Measurements from ENCODE around the gene ZBTB25.

The ZBTB25 gene

DNA sequence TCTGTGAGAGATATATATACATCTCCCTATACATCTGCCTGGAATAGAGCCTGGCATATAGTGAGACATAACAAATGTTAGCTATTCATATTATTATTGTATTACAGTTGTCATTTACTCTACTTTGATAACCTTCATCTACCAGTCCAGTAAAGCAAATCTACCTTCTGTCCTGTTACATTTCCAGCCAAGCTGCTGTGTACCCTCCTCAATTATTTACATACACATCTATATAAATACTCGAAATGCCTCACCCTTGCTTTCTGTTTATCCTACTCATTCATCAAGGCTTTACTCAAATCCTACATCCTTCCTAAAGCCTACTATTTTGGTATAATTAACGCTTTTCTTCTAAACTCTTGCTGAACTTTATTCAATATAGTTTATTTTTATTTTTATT lies 9.6 kb upstream of the ZBTB25 start:
- H3K36me3 ChIP-seq (ENCODE audit: control insufficient read depth, insufficient read depth, low read length): peaks cover 10% of the 10 kb centered on the region
- H3K4me1 ChIP-seq (ENCODE audit: control insufficient read depth, insufficient read depth, low read length, poor library complexity, severe bottlenecking): peaks cover 11% of the 10 kb centered on the region
- no peak overlapping the region for H3K27ac ChIP-seq (ENCODE audit: low read depth, low read length, severe bottlenecking)
- H3K9me3 ChIP-seq (ENCODE audit: control insufficient read depth, low read length): no peaks in the 10 kb centered on the region
- no peak overlapping the region for H3K4me3 ChIP-seq (ENCODE audit: extremely low read depth, insufficient read depth, low read length, poor library complexity, severe bottlenecking)
- WGBS, 2 experiments (ENCODE audit: insufficient coverage in 2 of 2): 90 to 100% methylated on average over 1 of the region's 2 CpGs

GRCh38 chr14:64510825-64511671 lies 7.4 kb upstream of the ZBTB25 start:
- Histone ChIP-seq H3K4me3 (ENCODE audit: extremely low read depth, insufficient read depth, low read length, poor library complexity, severe bottlenecking) (no peak overlapping the region), H3K27ac (ENCODE audit: low read depth, low read length, severe bottlenecking) (no peak overlapping the region), H3K36me3 (ENCODE audit: control insufficient read depth, insufficient read depth, low read length) (peaks cover 10% of the 10 kb centered on the region), H3K9me3 (ENCODE audit: control insufficient read depth, low read length) (no peaks in the 10 kb centered on the region), H3K4me1 (ENCODE audit: control insufficient read depth, insufficient read depth, low read length, poor library complexity, severe bottlenecking) (peaks cover 27% of the 10 kb centered on the region)
- 0% methylated on average over 2 of the region's 4 CpGs; no CpG with 5 or more reads in 1 of the 2 experiments for WGBS, 2 experiments (ENCODE audit: insufficient coverage in 2 of 2)

DNA sequence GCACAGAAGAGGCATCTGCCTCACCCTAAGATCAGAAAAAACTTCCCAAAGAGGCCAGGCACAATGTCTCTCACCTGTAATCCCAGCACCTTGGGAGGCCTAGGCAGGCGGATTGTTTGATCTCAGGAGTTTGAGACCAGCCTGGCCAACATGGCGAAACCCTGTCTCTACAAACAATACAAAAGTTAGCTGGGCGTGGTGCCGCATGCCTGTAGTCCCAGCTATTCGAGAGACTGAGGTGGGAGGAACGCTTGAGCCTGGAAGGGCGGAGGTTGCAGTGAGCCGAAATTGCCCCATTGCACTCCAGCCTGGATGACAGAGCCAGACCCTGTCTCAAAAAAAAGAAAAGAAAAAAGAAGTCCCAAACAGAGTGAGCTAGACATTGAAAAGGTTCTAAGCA lies 5.4 kb upstream of the ZBTB25 start:
- Histone ChIP-seq H3K36me3 (ENCODE audit: control insufficient read depth, insufficient read depth, low read length) (peaks cover 10% of the 10 kb centered on the region), H3K4me3 (ENCODE audit: extremely low read depth, insufficient read depth, low read length, poor library complexity, severe bottlenecking) (no peak overlapping the region), H3K9me3 (ENCODE audit: control insufficient read depth, low read length) (no peaks in the 10 kb centered on the region), H3K27ac (ENCODE audit: low read depth, low read length, severe bottlenecking) (no peak overlapping the region), H3K4me1 (ENCODE audit: control insufficient read depth, insufficient read depth, low read length, poor library complexity, severe bottlenecking) (peaks cover 27% of the 10 kb centered on the region)
- WGBS, 2 experiments (ENCODE audit: insufficient coverage in 2 of 2): 69 to 90% methylated on average over 6 to 8 of the region's 8 CpGs

GRCh38 chr14:64508215-64508776 lies 4.7 kb upstream of the ZBTB25 start:
- peaks cover 7% of the 10 kb centered on the region for H3K36me3 ChIP-seq (ENCODE audit: control insufficient read depth, insufficient read depth, low read length)
- WGBS, 2 experiments (ENCODE audit: insufficient coverage in 2 of 2): 75 to 83% methylated on average over 1 of the region's 1 CpG
- H3K4me1 ChIP-seq (ENCODE audit: control insufficient read depth, insufficient read depth, low read length, poor library complexity, severe bottlenecking): peaks cover 27% of the 10 kb centered on the region
- H3K4me3 ChIP-seq (ENCODE audit: extremely low read depth, insufficient read depth, low read length, poor library complexity, severe bottlenecking): no peak overlapping the region
- H3K27ac ChIP-seq (ENCODE audit: low read depth, low read length, severe bottlenecking): no peak overlapping the region
- no peaks in the 10 kb centered on the region for H3K9me3 ChIP-seq (ENCODE audit: control insufficient read depth, low read length)

GRCh38 chr14:64507376-64508156 lies 3.9 kb upstream of the ZBTB25 start:
- H3K36me3 ChIP-seq (ENCODE audit: control insufficient read depth, insufficient read depth, low read length): peaks cover 7% of the 10 kb centered on the region
- H3K27ac ChIP-seq (ENCODE audit: low read depth, low read length, severe bottlenecking): no peak overlapping the region
- no peaks in the 10 kb centered on the region for H3K9me3 ChIP-seq (ENCODE audit: control insufficient read depth, low read length)
- 94% methylated on average over 3 of the region's 4 CpGs; no CpG with 5 or more reads in 1 of the 2 experiments for WGBS, 2 experiments (ENCODE audit: insufficient coverage in 2 of 2)
- no peak overlapping the region for H3K4me3 ChIP-seq (ENCODE audit: extremely low read depth, insufficient read depth, low read length, poor library complexity, severe bottlenecking)
- peaks cover 28% of the 10 kb centered on the region for H3K4me1 ChIP-seq (ENCODE audit: control insufficient read depth, insufficient read depth, low read length, poor library complexity, severe bottlenecking)

DNA sequence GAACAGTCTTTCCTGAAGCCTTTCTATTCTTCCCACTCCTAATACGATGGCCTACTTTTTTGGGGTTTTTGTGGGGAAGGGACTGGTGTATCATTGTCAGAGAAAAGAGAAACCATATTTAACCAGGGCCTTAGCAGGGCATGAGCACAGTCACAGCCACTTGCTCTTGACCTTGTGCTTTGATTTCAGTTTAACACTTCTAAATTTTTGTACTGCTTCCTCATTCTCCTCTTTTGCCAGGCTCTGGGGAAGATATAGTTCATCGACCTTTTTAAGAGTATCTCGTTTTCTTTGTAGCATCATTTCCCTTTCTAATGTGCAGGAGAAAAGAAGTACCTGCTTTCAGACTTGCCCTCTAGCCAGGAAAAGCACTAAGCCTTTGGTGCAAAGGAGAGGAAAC lies 3.1 kb upstream of the ZBTB25 start:
- Histone ChIP-seq H3K4me1 (ENCODE audit: control insufficient read depth, insufficient read depth, low read length, poor library complexity, severe bottlenecking) (peaks cover 35% of the 10 kb centered on the region), H3K36me3 (ENCODE audit: control insufficient read depth, insufficient read depth, low read length) (peaks cover 5% of the 10 kb centered on the region), H3K27ac (ENCODE audit: low read depth, low read length, severe bottlenecking) (no peak overlapping the region), H3K4me3 (ENCODE audit: extremely low read depth, insufficient read depth, low read length, poor library complexity, severe bottlenecking) (peak overlapping the region; percentile 84), H3K9me3 (ENCODE audit: control insufficient read depth, low read length) (no peaks in the 10 kb centered on the region)
- no CpG with 5 or more reads among the region's 3 CpGs for WGBS, 2 experiments (ENCODE audit: insufficient coverage in 2 of 2)

GRCh38 chr14:64504897-64505794 lies 1.5 kb upstream of the ZBTB25 start:
- WGBS, 2 experiments (ENCODE audit: insufficient coverage in 2 of 2): 1% methylated on average over 33 to 44 of the region's 68 CpGs
- H3K36me3 ChIP-seq (ENCODE audit: control insufficient read depth, insufficient read depth, low read length): no peaks in the 10 kb centered on the region
- H3K4me1 ChIP-seq (ENCODE audit: control insufficient read depth, insufficient read depth, low read length, poor library complexity, severe bottlenecking): peaks cover 40% of the 10 kb centered on the region
- no peaks in the 10 kb centered on the region for H3K9me3 ChIP-seq (ENCODE audit: control insufficient read depth, low read length)
- peak overlapping the region; percentile 84 for H3K4me3 ChIP-seq (ENCODE audit: extremely low read depth, insufficient read depth, low read length, poor library complexity, severe bottlenecking)
- H3K27ac ChIP-seq (ENCODE audit: low read depth, low read length, severe bottlenecking): peak overlapping the region; percentile 100

DNA sequence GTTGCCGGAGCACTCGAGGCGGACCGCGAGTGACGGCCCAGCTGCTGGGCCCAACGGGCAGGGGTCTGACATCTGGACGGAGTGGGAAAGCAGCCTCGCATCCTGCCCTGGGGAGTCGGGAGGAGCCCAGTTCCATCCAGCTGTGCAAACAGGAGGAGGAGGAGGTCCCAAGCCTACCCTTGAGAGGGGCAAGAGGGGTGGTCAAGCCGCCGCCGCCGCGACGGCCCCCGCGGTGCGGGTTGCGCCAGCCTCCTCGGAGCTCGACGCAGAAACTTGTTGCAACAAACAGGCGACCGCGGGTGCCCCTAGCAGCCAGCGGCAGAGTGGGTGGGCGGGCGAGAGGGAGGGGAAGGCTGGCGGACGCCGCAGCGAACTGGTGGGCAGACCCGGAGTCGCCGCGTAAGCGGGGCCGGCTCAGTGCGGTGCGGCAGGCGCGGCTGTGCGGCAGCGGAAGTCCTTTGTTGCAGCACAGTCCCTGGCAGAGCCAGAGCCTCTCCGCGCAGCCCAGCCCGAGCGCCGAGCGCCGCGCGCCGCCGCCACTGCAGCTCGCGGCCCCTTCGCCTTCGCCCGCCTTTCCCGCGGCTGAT lies 765 bp upstream of the ZBTB25 start, which contains the start of gene ZBTB1:
ZBTB1 (plus strand) TSS at position 461 of the 587 bp plus-strand sequence. CDS start 16,735 bp downstream, outside the sequence.
- Histone ChIP-seq H3K9me3 (ENCODE audit: control insufficient read depth, low read length) (no peaks in the 10 kb centered on the region), H3K27ac (ENCODE audit: low read depth, low read length, severe bottlenecking) (peak within 1 kb of the TSS; percentile 100), H3K36me3 (ENCODE audit: control insufficient read depth, insufficient read depth, low read length) (peaks cover 1% of the 10 kb centered on the region), H3K4me1 (ENCODE audit: control insufficient read depth, insufficient read depth, low read length, poor library complexity, severe bottlenecking) (peaks cover 40% of the 10 kb centered on the region), H3K4me3 (ENCODE audit: extremely low read depth, insufficient read depth, low read length, poor library complexity, severe bottlenecking) (peak within 1 kb of the TSS; percentile 84)
- WGBS, 2 experiments (ENCODE audit: insufficient coverage in 2 of 2): 0 to 1% methylated on average over 43 to 62 of the region's 63 CpGs

DNA sequence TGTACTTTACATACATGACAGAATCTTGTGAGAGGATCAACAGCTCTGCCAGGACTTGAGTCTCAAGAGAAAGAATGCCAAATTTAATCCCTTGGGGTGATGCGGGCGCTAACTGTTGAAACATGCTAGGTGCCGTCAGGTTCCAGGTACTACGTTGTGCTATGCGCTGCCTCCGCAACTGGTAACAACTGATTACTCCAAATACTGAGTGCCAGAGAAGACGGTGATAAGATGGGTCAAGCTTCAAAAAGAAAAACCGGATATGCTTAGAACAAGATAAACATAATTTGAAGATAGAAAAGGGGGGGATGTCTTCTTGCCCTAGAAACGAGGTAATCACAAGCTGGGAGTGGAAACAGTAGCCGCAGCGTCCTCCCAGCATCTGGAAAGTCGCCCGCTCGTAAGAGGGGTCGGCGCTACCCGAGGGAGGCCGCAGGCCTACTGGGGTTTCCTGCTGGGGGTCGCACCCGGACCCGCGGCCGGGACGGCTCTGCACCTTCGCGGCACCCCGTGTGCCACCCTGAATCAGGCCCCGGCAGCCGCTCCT lies 678 bp downstream of the ZBTB25 start:
- 4 to 12% methylated on average over 20 to 25 of the region's 29 CpGs for WGBS, 2 experiments (ENCODE audit: insufficient coverage in 2 of 2)
- H3K4me1 ChIP-seq (ENCODE audit: control insufficient read depth, insufficient read depth, low read length, poor library complexity, severe bottlenecking): peaks cover 31% of the 10 kb centered on the region
- H3K4me3 ChIP-seq (ENCODE audit: extremely low read depth, insufficient read depth, low read length, poor library complexity, severe bottlenecking): peak overlapping the region; percentile 84

More for the DNA sequence above, 678 bp downstream of the ZBTB25 start:
- H3K36me3 ChIP-seq (ENCODE audit: control insufficient read depth, insufficient read depth, low read length): peaks cover 14% of the 10 kb centered on the region
- H3K9me3 ChIP-seq (ENCODE audit: control insufficient read depth, low read length): no peaks in the 10 kb centered on the region
- H3K27ac ChIP-seq (ENCODE audit: low read depth, low read length, severe bottlenecking): peak overlapping the region; percentile 100
